Thyroid gland (tissue), 4 donors: ENCODE measurements around the gene TBATA. TPM values are rescaled to one million over a fixed set of nuclear protein-coding genes. Genes with fewer than 3 reads are reported as not detected.

ENCODE experiments used
- DNase-seq, 2 donors: peaks; one replicate each; pipeline ENCODE4 v3.0.0-alpha.2; 2019
- H3K27ac ChIP-seq, 3 donors: fragments of 200-600 bp; sonication (generic); 1 replicate in 2 of 3; 2 replicates in 1 of 3; pipeline ENCODE4 v1.5.1; 2016 to 2019; ENCODE audit warnings: mild to moderate bottlenecking in 1 of 3, moderate library complexity in 1 of 3
- H3K27me3 ChIP-seq: fragments of 200-600 bp; sonication (generic); one replicate; pipeline ENCODE4 v1.5.1; 2019
- H3K36me3 ChIP-seq, 2 donors: fragments of 200-600 bp; sonication (generic); one replicate each; pipeline ENCODE4 v1.5.1; 2016 to 2019
- H3K4me1 ChIP-seq, 2 donors: fragments of 200-600 bp; sonication (generic); one replicate each; pipeline ENCODE4 v1.5.1; 2017 to 2019
- H3K4me3 ChIP-seq, 3 donors: fragments of 200-600 bp; sonication (generic); replicated peaks in 1 of 3; 1 replicate in 2 of 3; 2 replicates in 1 of 3; pipeline ENCODE4 v1.5.1; 2016; ENCODE audit warnings: mild to moderate bottlenecking in 1 of 3
- H3K9me3 ChIP-seq: fragments of 200-600 bp; sonication (generic); one replicate; pipeline ENCODE4 v1.5.1; 2017
- POLR2A ChIP-seq, 2 donors: fragments of 450-650 bp; IDR thresholded peaks; one replicate each; pipeline ENCODE4 v1.6.1; 2017; ENCODE audit warnings: antibody characterized with exemption in 2 of 2, mild to moderate bottlenecking in 2 of 2, moderate library complexity in 1 of 2
- WGBS, 2 donors: methylation state at CpG; one replicate each; pipeline ENCODE4 v1.1.5; 2017; 5-methylcytosine and 5-hydroxymethylcytosine counted together
- intact Hi-C: fragments of 100-400 bp; cut with DNase I; formaldehyde crosslinking; loops from one replicate; pipeline ENCODE4 v1.15.1; 2023
- total RNA-seq, 4 donors: library from RNA; depleted of rRNA; stranded (reverse); fragments of >200 nt; gene quantifications; one replicate each; pipeline ENCODE4 v1.2.3, GENCODE V29; 2016
- TF ChIP-seq, protein P1 (sequence below), 6 experiments: fragments of 200-600 bp in 3 of 6; fragments of 450-650 bp in 3 of 6; sonication (generic) in 3 of 6; IDR thresholded peaks; one replicate each; pipeline ENCODE4 v1.5.1; 2016 to 2019; ENCODE audit warnings: antibody characterized with exemption in 6 of 6, mild to moderate bottlenecking in 2 of 6, inconsistent platforms in 1 of 6, moderate library complexity in 1 of 6

Gene TBATA
- total RNA-seq, 4 donors from 2014 or later = not detected

DNA sequence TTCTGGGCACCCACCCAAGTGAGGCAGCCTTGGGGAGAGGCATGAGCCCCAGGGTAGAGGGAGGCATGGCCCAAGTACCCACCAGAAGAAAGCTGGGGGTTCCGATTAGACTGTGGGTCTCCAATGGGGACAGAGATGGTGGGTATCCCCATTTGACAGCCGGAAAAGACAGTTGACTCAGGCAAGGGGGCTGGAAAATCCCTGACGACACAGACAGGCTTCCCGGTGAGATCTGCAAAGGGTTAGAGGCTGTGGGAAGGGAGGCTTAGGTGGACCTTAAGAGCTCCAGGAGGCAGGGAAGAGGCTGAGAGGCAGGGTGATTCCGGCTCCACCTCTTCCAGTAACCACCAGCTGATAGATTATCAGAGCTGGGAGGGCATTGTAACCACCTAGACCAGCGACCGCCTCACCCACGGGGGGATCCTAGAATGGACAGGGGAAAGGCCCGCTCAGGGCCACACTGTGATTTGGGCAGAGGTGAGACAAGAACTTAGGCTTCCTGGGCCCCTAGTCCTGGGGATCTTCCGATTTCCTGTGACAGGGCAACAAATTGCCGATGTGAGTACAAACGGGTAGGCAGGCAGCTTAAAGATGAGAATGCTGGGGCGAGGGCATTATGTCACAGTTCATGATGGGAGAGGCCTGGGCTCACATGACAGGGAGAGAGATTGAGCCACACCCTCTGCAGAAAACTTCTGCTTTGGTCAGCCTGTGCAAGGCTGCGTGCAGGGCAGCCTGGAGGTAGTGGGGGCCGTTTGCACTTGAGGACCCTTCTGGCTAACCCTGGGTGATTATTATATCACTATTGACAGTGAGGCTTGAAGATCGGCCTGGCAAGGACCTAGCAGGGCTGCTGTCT is 5.4 kb downstream of the TBATA start:
- TF ChIP-seq, protein P1, sequence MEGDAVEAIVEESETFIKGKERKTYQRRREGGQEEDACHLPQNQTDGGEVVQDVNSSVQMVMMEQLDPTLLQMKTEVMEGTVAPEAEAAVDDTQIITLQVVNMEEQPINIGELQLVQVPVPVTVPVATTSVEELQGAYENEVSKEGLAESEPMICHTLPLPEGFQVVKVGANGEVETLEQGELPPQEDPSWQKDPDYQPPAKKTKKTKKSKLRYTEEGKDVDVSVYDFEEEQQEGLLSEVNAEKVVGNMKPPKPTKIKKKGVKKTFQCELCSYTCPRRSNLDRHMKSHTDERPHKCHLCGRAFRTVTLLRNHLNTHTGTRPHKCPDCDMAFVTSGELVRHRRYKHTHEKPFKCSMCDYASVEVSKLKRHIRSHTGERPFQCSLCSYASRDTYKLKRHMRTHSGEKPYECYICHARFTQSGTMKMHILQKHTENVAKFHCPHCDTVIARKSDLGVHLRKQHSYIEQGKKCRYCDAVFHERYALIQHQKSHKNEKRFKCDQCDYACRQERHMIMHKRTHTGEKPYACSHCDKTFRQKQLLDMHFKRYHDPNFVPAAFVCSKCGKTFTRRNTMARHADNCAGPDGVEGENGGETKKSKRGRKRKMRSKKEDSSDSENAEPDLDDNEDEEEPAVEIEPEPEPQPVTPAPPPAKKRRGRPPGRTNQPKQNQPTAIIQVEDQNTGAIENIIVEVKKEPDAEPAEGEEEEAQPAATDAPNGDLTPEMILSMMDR (IDR thresholded peaks at IDR 0.05) = no peak
- TF ChIP-seq POLR2A (IDR thresholded peaks at IDR 0.05) = no peak
- no peaks in the 10 kb centered on the region for H3K9me3 ChIP-seq
- no peaks in the 10 kb centered on the region for H3K4me1 ChIP-seq
- 85 to 90% methylated on average over 15 to 16 of the region's 16 CpGs for WGBS, 2 donors
- H3K27me3 ChIP-seq = no peaks in the 10 kb centered on the region
- H3K27ac ChIP-seq = no peak overlapping the region
- DNase-seq = no peak
- no peaks in the 10 kb centered on the region for H3K36me3 ChIP-seq
- intact Hi-C loops = no loop called here
- H3K4me3 ChIP-seq = no peak overlapping the region

DNA sequence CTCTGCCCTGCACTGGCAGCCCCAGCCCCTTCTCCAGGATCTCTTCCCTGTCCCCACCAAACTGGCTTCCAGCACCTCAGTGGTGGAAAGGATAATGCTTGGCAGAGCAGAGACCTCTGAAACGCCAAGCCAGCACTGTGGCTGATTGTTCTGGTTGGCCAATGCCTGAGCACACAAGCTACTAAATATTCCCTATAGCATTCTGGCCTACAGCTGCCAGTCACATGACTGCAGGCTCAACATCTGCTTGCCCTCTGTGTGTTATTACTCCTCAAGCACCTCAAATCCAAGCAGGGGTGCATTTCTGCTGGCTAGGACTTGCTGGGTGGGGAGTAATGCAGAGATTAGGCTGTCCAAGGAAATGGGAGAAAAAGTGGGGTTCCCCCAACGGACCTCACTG is 6.1 kb downstream of the TBATA start:
- DNase-seq = no peak
- Histone ChIP-seq H3K36me3 (no peaks in the 10 kb centered on the region), H3K4me3 (no peak overlapping the region), H3K9me3 (no peaks in the 10 kb centered on the region), H3K4me1 (no peaks in the 10 kb centered on the region), H3K27me3 (no peaks in the 10 kb centered on the region), H3K27ac (no peak overlapping the region)
- intact Hi-C loops = no loop called here
- whole genome bisulfite sequencing, 2 donors = 61 to 67% methylated on average over 2 of the region's 2 CpGs
- TF ChIP-seq, protein P1 (IDR thresholded peaks at IDR 0.05) = no peak
- no peak for TF ChIP-seq POLR2A (IDR thresholded peaks at IDR 0.05)

DNA sequence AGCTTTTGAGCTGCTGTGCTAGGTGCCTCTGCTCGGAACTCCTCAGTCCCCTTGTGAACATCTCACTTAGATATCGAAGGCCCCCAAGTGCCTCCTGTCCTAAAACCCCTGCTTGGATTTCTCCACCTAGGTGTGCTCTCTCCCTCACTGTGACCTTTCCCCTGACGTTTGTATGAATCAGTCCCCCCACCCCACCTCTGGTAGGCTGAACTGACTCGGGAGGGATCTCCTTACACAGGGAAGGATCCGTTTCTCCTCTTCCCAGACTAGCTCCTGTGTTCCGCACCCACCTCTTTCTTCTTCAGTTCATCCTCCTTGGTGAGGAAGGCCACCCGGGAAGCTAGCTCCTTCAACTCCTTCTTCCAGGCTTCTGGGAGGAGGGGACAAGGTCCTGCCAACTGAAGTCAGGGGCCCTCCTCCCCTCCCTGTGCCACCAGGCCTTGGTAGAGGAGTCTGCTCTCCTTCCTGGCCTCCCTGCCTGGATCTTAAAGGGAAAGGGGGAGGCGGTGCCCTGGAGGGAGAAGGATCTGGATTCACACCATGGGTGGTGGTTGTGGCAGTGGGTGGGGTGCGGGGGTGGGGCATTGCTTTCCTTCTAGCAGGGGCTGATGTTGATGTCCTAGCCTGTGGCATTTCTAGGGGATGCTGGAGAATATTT is 6.8 kb downstream of the TBATA start:
- no peak overlapping the region for H3K4me3 ChIP-seq
- H3K27ac ChIP-seq = no peak overlapping the region
- no peaks in the 10 kb centered on the region for H3K9me3 ChIP-seq
- WGBS, 2 donors = 78 to 84% methylated on average over 9 of the region's 9 CpGs
- TF ChIP-seq, protein P1 (IDR thresholded peaks at IDR 0.05) = no peak
- no peak for TF ChIP-seq POLR2A (IDR thresholded peaks at IDR 0.05)
- H3K36me3 ChIP-seq = no peaks in the 10 kb centered on the region
- no peaks in the 10 kb centered on the region for H3K4me1 ChIP-seq
- H3K27me3 ChIP-seq = no peaks in the 10 kb centered on the region
- DNase-seq = no peak
- intact Hi-C loops = no loop called here

DNA sequence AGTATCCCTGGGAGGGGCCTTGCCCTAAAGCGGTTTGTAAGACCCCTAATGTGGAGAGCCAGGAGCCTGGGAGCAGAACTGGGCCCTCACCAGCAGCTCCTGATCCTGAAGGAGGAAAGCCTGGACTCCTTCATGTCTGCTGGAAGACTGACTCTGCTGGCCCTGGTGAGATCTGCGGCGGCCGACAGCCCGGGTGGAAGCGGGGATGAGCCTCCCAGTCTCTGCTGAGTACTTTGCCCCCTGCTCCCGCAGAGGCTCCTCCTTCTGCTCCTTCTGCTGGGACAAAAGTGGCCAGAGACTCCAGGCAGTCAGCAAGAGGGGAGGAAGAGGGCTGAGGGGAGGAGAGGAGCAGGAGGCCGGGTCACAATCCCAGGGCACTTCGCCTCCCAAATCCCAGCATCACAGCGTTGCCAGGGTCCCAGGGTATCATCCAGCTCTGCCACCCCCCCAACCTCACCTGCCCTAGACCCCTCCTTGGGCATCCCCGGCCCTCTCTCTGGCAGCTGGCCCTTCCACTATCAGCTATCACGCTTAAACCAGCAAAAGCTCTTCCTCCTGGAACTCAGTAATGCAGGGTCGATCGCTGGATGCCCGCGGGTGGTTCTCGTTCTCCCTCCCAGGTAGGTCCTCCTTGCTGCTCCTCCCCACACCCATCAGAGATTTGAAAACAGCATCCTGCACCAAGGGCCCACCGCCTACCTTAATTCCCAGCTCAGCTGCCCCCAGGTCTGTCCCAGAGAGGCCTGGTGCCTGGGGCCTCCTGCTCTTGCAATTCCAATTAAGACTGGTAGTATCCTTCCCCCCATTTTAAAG is 7.9 kb downstream of the TBATA start:
- Histone ChIP-seq H3K4me3 (no peak overlapping the region), H3K36me3 (no peaks in the 10 kb centered on the region), H3K27ac (no peak overlapping the region), H3K9me3 (no peaks in the 10 kb centered on the region), H3K27me3 (no peaks in the 10 kb centered on the region), H3K4me1 (no peaks in the 10 kb centered on the region)
- DNase-seq = no peak
- TF ChIP-seq, protein P1 (IDR thresholded peaks at IDR 0.05) = no peak
- TF ChIP-seq POLR2A (IDR thresholded peaks at IDR 0.05) = no peak
- 94 to 96% methylated on average over 16 to 18 of the region's 18 CpGs for WGBS, 2 donors
- intact Hi-C loops = no loop called here
